C4-2B (cell line): Measurements from ENCODE around the gene KLHL25.

Experiments
- ZFX ChIP-seq: fragments of 450-650 bp; IDR thresholded peaks from 2 replicates; pipeline ENCODE4 v1.6.1; 2017
- TF ChIP-seq, protein P1 (sequence below): fragments of 450-650 bp; conservative IDR thresholded peaks from 2 replicates; pipeline ENCODE4 v1.5.1; 2017; ENCODE audit warnings: mild to moderate bottlenecking

GRCh38 chr15:85793641-85794597 is 806 bp downstream of the KLHL25 start:
- TF ChIP-seq, protein P1, sequence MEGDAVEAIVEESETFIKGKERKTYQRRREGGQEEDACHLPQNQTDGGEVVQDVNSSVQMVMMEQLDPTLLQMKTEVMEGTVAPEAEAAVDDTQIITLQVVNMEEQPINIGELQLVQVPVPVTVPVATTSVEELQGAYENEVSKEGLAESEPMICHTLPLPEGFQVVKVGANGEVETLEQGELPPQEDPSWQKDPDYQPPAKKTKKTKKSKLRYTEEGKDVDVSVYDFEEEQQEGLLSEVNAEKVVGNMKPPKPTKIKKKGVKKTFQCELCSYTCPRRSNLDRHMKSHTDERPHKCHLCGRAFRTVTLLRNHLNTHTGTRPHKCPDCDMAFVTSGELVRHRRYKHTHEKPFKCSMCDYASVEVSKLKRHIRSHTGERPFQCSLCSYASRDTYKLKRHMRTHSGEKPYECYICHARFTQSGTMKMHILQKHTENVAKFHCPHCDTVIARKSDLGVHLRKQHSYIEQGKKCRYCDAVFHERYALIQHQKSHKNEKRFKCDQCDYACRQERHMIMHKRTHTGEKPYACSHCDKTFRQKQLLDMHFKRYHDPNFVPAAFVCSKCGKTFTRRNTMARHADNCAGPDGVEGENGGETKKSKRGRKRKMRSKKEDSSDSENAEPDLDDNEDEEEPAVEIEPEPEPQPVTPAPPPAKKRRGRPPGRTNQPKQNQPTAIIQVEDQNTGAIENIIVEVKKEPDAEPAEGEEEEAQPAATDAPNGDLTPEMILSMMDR = no peak
- TF ChIP-seq ZFX = no peak; the same call in 1 of the 2 replicates
